HG03460 (cell line): ENCODE results near the gene MRPL28.
A peak's percentile ranks its signal among the peaks of the same experiment; 100 is the strongest.
"Not testable (repeated sequence)": the region's sequence is repeated elsewhere in the genome, so short reads cannot be mapped to it uniquely, and the experiment has no call there.

Experiments
- ATAC-seq: cut with Tn5 transposase; IDR thresholded peaks from one replicate; pipeline ENCODE4 v1.9.1; 2021; ENCODE audit not compliant: unreplicated experiment

MRPL28 gene

DNA sequence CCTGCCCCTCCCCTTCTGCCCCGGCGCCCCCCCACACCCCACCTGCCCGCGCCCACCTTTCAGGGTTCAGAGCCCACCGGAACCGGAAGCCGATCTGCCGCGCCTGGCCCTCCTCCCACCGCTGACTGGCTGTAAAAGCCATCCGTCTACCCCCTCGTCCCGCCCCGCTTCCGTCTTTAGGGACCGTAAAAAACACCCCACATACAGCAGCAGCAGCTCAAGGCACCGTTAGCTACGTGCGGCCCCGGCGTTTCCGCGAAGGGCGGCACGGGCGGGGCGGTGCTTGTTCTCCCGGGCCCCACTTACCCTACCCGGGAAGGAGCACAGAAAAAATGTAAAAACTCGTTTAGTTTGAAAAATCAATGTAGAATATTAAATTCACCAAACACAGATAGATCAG lies at the start of gene MRPL28:
Gene MRPL28 (minus strand): TSS at position 96 of the 400 bp plus-strand sequence. CDS start 320 bp downstream, outside the sequence.
- peak; percentile 84 for ATAC-seq

GRCh38 chr16:415170-415498 lies 44.8 kb upstream of the MRPL28 start:
- not testable (repeated sequence) for ATAC-seq

- ATAC-seq, result no peak
These were observed 44.2 kb upstream of the MRPL28 start for GRCh38 chr16:414395-415169.

- no peak for ATAC-seq
These were observed 41.4 kb upstream of the MRPL28 start for GRCh38 chr16:411576-412265.

DNA sequence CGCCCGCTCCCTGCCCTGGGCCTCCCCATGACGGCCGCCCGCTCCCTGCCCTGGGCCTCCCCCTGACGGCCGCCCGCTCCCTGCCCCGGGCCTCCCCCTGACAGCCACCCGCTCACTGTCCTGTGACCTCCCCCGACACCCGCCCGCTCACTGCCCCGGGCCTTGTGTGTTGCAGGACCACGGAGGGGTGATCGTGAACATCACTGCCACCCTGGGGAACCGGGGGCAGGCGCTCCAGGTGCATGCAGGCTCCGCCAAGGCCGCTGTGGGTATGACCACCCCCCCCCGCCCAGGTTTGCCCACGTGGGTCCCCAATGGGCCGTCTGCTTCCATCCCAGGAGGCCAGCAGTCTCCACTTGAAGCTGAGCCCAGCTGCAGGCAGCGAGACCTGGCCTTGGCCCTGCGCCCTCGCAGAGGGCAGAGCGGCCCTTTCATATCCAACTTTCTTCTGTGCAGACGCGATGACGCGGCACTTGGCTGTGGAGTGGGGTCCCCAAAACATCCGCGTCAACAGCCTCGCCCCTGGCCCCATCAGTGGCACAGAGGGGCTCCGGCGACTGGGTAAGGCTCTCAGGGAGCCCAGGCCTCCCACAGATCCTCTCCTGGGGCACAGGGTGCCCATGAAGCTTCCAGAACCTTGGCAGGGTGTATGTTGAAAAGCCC lies 40.3 kb upstream of the MRPL28 start:
- no peak for ATAC-seq

- ATAC-seq, result no peak
These were observed 36.9 kb upstream of the MRPL28 start for GRCh38 chr16:407253-407652.

DNA sequence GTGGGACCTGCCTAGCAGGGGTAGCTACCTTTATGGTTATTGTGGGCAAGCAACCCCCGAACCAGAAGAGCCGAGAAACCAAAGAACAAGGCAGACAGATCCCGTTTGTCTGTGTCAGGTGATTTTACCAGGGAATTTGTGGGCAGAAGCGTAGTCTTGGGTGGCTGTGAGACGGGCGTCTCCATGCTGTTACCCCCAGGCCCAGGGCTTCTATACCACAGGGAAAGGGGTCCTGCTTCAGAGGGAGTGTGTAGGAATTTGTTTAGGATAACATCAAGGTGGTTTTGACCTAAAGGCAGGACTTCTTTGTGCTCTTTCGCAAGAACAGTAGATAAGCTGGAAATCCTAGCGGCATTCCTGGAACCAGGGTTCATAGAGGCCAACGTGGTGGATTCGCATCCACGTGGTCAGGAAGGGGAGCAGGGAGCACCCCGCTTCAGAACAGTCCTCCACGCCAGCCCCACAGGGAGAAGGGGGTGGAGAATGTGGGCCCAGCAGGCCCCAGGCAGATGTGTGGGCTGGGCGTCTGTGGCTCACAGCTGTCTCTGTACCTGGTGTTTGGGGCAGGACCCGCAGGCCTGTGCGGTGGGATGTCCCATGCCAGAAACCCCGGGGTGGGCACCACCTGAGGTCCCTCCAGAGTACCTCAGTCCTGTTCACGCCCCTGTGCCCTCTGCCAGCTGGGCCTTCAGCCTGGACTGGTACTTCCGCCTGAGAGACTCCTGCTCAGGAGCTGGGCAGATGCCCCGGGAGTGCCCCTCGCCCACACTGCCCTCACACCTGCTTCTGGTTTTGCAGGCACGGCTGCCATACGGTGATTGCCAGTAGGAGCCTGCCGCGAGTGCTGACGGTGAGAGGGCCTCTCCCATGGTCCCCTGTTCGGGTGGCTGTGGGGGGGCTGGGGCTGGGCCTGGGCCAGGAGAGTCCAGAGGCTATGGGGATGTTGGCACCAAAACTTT lies 35.5 kb upstream of the MRPL28 start:
- ATAC-seq, result no peak

GRCh38 chr16:404971-405486 lies 34.7 kb upstream of the MRPL28 start:
- no peak for ATAC-seq

DNA sequence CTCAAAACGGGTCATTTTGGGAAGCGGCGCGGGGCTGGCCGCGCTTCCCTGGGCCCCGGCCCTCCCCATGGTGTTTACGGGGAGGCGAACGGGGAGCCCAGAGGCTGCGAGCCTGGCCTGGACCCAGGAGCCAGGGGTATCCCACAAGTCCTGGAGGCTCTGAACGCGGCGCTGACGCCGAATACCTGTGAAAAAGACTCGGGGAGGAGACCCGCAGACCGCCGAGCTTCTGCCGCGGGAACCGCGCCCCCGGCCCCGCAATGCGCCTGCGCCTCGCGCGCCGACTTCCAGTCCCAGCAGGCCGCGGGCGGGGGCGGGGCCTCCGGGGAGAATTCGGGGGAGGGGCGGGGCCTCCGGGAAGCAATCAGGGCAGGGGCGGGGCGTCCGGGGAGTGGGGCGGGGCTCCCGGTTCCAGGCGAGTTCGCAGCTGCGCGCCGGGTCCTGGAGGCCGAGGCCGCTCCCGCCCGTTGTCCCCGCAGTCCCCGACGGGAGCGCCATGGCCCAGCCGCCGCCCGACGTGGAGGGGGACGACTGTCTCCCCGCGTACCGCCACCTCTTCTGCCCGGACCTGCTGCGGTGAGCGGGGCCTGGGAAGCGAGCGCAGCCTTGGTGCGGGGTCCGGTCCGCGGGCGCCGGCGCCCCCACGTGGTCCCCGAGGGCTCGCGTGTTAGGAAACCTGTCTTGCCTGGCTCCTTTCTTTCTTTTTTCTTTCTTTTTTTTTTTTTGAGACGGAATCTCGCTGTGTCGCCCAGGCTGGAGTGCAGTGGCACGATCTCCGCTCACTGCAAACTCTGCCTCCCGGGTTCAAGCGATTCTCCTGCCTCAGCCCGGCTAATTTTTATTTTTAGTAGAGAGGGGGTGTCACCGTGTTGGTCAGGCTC lies 31.4 kb upstream of the MRPL28 start, which contains the start of gene DECR2:
Gene DECR2 (plus strand): TSS at position 418 of the 881 bp plus-strand sequence. CDS start 79 bp downstream, at position 497.
- ATAC-seq, result peak; percentile 51

- no peak for ATAC-seq
These were observed 29.8 kb upstream of the MRPL28 start for GRCh38 chr16:400061-400591.

GRCh38 chr16:399340-400019 lies 29.1 kb upstream of the MRPL28 start:
- ATAC-seq, result no peak

DNA sequence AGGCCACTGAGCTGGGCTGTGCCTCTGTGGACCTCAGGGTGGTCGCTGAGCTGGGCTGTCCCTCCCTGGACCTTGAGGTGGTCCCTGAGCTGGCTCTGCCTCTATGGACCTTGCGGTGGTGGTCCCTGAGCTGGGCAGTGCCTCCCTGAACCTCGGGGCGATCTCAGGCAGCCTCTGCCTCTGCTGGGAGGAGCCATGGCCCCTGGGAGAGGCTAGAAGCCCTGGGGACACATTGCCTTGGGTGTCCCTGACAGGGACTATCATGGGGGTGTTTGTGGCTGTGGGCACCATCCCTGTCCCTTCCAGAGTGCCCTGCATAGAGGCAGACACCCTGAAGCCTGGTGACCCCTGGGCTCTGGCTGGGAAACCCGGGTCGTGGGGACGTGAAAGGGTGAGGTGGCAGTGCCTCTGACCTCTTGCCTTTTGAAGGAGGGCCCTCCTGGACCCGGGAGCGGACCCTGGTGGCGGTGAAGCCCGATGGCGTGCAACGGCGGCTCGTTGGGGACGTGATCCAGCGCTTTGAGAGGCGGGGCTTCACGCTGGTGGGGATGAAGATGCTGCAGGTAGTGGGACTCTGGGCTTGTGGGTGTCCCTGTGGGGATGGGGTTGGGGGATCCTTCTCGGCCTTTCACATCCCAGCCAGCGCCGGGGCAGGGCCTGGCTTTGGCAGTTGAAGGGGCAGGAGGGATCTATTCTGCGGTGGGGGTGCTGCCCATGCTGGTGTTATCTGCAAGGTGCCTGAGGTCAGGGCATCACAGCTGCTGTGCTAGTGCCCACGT lies 28.4 kb upstream of the MRPL28 start:
- ATAC-seq, result no peak

GRCh38 chr16:397736-398332 lies 27.5 kb upstream of the MRPL28 start:
- no peak for ATAC-seq

DNA sequence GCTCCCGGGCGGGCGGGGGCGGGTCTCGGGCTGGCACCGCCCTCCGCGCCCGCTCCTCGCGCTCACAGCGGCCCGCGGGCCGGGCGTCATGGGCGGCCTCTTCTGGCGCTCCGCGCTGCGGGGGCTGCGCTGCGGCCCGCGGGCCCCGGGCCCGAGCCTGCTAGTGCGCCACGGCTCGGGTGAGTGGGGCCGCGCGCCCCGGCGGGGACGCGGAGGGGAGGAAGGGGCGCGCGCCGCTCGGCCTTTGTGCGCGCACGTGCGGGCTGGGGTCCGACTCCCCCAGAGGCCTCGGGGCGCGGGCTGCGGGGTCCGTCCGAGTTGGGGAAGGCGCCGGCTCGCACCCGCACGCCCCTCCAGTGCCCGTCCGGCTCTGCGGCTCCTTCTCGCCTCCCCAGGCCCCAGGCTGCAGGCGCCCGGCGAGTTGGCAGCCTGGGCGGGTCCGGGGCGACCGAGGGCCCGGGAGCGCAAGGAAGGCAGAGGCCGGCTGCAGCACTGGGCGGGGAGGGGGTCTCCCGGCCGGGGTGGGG lies 26.9 kb upstream of the MRPL28 start, which contains the start of gene NME4:
Gene NME4 (plus strand): TSS at position 65 of the 527 bp plus-strand sequence. CDS start 24 bp downstream, at position 89.
- no peak for ATAC-seq

GRCh38 chr16:396605-397004 lies 26.3 kb upstream of the MRPL28 start:
- no peak for ATAC-seq

DNA sequence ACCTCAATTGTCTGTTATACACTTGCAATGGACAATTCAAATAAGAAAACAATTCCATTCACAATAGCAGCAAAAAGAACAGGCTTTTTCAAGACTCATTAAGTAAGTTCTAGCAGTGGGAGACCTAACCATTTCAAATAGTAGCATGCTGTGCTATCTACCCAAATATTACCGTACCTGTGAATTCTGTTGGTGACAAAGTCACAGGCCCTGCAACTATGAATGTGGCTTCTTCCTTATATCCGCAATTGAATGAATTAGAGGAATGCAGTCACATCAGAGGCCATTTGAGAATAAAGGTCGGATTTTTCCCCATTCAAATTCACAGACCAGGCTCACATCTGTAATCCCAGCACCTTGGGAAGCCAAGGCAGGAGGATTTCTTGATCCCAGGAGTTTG lies 25.9 kb upstream of the MRPL28 start:
- no peak for ATAC-seq

- ATAC-seq, result no peak
These were observed 22.2 kb upstream of the MRPL28 start for GRCh38 chr16:392450-393030.
